Head of caudate nucleus (tissue), 42 donors: Measurements from ENCODE around the gene PDE8A.

Source experiments
- DNase-seq, 42 donors: peaks; one replicate each; pipeline versions ENCODE4 v3.0.0 to v3.0.0-alpha.2; 2020 to 2021; ENCODE audit warnings: mixed read lengths in 7 of 42
- intact Hi-C: fragments of 100-400 bp; cut with DNase I; formaldehyde crosslinking; loops from one replicate; pipeline ENCODE4 v1.15.0; 2022

The PDE8A gene, protein sequence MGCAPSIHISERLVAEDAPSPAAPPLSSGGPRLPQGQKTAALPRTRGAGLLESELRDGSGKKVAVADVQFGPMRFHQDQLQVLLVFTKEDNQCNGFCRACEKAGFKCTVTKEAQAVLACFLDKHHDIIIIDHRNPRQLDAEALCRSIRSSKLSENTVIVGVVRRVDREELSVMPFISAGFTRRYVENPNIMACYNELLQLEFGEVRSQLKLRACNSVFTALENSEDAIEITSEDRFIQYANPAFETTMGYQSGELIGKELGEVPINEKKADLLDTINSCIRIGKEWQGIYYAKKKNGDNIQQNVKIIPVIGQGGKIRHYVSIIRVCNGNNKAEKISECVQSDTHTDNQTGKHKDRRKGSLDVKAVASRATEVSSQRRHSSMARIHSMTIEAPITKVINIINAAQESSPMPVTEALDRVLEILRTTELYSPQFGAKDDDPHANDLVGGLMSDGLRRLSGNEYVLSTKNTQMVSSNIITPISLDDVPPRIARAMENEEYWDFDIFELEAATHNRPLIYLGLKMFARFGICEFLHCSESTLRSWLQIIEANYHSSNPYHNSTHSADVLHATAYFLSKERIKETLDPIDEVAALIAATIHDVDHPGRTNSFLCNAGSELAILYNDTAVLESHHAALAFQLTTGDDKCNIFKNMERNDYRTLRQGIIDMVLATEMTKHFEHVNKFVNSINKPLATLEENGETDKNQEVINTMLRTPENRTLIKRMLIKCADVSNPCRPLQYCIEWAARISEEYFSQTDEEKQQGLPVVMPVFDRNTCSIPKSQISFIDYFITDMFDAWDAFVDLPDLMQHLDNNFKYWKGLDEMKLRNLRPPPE

DNA sequence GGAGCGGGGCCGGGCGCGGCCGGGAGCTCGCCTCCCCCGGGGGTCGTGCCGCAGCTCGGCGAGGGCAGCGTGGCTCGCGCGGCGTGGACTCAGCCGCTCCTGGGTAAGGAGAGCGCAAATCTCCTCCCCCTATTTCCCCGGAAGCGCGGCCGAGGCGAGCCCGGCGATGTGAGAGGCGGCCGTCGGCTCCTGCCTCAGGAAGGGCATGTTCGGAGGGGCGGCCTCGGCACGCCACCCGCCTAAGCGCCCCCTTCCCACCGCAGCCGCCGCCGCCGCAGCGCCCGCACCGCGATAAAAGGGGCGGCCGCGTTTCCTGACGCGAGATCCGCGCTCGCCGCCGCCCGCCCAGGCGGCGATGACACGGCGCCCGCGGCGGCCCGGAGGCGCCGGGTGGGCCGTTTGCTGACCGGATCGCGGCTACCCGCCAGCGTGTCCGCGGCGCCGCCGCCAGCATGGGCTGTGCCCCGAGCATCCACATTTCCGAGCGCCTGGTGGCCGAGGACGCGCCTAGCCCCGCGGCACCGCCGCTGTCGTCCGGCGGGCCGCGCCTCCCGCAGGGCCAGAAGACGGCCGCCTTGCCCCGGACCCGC lies at the start of gene PDE8A:
Gene PDE8A, plus strand, starts transcription at position 146 of the 590 bp plus-strand sequence. Its CDS starts 307 bp downstream, at position 453.
- intact Hi-C loops: loop anchor here (5.0 to 10.0 kb wide), 2 partner anchors 60 to 143 kb away; no protein-coding TSS in a partner anchor
- DNase-seq: peak in 21 of 42 donors; percentile 4 to 64 (median 28)

DNA sequence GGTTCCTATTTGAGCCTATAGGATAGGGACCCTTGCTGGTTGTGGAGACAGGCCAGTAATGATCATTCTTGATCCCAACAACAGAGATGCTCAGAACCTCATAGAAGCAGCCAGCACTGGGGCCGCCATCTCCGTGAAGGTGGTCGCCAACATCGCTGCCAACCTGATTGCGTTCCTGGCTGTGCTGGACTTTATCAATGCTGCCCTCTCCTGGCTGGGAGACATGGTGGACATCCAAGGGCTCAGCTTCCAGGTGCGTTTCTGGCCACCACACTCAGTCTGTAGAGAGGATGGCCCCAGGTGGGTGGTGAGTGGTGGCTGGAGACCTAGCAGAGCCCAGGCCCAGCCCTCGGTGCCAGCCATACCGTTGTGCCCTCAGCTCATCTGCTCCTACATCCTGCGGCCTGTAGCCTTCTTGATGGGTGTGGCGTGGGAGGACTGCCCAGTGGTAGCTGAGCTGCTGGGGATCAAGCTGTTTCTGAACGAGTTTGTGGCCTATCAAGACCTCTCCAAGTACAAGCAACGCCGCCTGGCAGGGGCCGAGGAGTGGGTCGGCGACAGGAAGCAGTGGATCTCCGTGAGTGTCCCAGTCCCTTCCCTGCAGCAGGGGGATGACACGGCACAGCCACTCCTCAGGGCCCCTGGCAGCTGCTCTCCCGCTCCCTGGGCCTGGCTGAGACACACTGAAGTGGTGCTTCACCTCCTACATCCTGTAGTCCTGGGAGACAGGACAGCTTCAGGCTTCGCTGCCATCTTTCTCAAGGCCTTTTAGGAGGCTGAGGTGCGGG lies 46.5 kb upstream of the PDE8A start:
- intact Hi-C loops: loop anchor here (10.0 kb wide), 1 partner anchor 340 kb away; no protein-coding TSS in a partner anchor
- DNase-seq: no peak

DNA sequence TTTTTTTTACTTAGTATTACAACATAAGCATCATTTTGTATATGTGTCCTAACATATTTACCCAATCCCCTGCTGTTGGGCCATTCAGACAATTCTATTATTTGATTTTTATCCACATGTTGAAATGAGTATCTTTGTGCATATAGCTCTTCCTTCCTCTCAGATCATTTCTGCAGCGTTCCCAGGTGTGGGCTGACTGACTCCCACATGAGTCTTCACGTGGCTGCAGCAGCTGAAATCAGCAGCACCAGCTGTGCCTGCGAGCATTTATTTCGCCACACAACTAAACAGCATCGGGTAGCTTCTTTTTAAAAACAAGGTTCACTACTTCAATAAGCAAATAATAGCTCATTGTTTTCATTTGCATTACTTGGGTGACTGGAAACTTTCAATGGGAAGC lies 44.5 kb upstream of the PDE8A start:
- peak; percentile 39 to 90 (median 72) for DNase-seq
- intact Hi-C loops: loop anchor here (10.0 kb wide), 1 partner anchor 342 kb away; no protein-coding TSS in a partner anchor

DNA sequence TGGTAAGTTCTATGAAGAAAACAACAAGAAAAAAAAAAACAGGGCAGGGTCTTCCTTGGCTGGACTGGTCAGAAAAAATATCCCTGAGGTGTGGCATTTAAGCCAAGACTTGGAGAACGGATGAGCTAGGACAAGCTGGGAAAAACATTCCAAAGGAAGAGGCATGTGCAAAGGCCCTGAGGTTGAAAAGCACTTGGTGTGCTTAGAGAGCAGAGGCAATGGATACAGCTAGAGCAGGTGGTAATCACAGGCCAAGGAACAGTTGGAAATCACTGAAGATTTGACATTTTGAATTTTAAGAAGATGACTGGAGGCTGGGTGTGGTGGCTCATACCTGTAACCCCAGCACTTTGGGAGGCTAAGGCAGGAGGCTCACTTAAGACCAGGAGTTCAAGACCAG lies 42.9 kb upstream of the PDE8A start:
- no peak for DNase-seq
- intact Hi-C loops: loop anchor here (10.0 kb wide), 1 partner anchor 344 kb away; no protein-coding TSS in a partner anchor

DNA sequence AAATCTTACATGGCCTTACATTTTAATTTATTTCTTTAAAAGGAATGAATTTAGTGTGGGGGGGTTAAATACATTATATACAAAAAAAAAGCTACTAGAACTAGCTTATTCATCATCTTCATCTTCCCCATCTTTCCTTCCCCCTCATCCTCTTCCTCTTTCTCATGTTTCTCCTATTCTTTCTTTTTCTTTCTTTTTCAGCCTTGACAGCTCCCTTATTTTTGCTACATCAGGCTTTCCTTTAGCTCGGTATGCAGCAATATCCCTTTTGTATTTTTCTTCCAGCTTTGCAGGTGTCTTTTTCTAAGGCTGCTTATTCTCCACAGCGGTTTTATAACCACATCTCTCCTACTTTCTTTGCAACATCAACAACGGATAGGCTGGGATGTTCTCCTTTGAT lies 41.3 kb upstream of the PDE8A start:
- intact Hi-C loops: loop anchor here (10.0 kb wide), 1 partner anchor 286 kb away; the partner anchor contains the start of genes NMB and WDR73
- no peak for DNase-seq

DNA sequence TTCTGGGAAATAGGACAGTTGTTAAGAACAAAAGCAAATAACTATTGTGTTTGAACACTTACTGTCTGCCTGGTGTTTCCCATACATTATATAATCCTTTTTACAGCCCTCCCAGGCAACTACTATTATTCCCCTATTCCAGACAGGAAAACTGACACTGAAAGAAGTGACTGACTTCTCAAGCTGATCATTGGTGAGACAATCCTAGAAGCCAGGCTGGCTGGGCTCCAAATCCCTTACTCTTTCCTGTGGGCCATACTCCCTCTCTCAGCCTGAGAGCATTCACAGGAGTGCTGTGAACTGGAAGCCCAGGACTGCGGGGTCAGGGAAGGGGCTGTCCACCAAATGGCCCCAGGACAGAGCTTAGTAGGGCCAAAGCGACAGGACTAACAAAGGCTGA lies 39.2 kb upstream of the PDE8A start:
- intact Hi-C loops: loop anchor here (10.0 kb wide), 1 partner anchor 288 kb away; the partner anchor contains the start of genes NMB and WDR73

DNA sequence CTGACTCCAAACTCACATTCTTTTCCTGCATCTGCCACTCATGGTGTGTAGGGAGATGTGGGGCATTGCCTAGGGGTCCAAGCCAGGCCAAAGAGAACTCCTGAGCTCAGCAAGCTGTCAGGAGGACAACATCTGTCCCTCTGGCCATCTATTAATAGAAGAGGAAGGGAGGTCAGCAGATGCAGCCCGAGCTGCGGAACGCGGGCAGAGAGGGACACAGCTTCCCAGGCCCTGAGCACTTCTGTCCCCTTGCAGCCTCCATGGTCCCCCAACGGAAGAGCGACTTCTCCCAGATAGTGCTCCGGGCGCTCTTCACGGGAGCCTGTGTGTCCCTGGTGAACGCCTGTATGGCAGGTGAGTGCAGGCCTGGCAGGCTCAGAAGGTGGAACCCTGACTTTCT lies 37.3 kb upstream of the PDE8A start:
- no peak for DNase-seq
- intact Hi-C loops: loop anchor here (10.0 kb wide), 1 partner anchor 290 kb away; the partner anchor contains the start of genes NMB and WDR73

More for the DNA sequence above, 39.2 kb upstream of the PDE8A start:
- no peak for DNase-seq

DNA sequence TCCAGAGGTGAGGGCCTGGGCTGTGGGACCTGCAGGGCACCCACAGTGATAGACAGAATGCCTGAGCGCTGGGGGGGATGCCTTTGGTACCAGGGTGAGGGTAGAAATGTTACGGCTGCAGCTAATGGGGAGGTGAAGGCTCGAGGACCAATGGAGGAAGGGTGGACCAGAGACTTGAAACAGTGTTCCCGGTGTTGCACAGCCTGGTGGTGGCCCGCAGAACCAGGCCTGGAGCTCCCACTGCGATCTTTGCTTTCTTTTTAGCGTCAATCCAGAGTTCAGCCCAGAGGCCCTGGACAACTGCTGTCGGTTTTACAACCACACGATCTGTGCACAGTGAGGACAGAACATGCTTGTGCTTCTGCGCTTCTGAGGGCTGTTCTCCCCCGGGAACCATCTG lies 36.8 kb upstream of the PDE8A start:
- intact Hi-C loops: loop anchor here (10.0 kb wide), 1 partner anchor 290 kb away; the partner anchor contains the start of genes NMB and WDR73
- DNase-seq: no peak

DNA sequence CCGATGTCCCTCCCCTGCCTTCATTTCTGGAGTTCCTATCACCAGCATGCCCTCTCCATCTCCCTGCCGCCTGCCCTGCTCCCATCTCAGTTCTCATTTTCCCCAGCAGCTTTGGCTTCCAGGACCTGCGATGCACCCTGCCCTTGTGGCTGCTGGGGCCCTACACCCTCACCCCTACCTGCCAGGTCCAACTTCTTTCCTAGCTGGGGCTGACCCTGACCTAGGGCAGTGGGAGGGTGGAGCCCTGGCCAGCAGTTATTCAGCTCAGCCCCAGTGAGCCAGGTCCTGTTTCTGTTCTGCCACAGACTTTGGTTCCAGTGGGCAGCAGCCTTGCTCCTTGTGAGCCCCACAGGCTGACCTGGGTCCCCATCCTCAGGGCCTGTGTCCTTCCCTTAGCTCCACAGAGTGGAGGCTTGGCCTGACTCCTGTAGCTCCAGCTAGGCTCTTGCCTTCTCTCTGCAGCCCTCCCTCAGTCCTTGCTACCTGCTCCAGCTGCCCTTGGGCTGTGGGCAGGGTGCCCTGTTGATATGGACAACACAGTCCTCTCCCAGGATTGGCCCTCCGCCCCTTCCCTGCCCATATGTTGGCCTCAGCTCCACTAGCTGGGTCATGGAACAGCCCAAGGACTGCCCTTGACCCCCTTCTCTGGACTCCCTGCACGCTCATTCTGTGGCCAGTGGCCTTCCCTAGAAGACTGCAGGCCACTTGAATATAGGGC lies 34.7 kb upstream of the PDE8A start:
- no peak for DNase-seq
- intact Hi-C loops: loop anchor here (10.0 kb wide), 1 partner anchor 292 kb away; the partner anchor contains the start of genes NMB and WDR73

DNA sequence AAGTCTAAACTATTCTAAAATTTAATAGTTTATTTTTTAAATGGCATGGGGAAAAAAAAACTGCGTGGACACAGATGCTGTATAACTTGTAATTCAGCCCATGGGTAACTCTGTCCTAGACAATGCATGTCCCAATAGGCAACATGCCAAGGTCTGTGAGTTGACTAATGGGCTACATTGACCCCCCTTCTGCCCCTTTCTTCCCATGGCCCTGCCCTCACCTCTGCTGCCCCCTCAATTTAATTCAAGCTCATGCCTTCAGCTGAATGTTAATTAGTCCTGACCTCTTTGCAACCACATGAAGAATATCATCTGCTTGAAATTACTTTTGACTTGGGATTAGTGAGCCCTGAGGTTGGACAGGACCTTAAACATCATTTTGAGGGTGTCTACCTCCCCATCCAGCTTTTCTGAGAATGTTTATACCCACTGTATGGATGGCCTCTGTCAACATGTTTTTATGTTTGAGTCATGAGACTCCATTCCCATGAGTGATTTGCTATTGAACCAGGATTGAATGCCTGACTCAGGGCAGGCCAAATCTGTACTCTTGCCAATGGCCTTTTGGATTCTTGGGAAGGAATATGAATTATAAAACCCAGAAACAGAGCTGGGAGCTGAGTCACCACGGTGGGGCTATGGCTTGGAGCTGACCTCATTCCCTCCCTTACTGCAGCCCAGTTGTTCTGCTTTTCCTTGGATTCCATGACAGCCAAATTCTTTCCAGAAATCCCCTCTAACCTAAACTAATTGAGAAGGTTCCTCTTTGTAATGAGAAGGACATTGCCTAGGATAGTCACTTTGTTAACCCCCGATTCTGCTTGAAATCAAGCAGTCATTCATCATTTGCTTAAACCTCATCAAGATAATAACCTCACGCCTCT lies 33.5 kb upstream of the PDE8A start:
- intact Hi-C loops: loop anchor here (10.0 kb wide), 1 partner anchor 293 kb away; the partner anchor contains the start of genes NMB and WDR73
- peak in 5 of 42 donors; percentile 20 to 70 (median 25) for DNase-seq

DNA sequence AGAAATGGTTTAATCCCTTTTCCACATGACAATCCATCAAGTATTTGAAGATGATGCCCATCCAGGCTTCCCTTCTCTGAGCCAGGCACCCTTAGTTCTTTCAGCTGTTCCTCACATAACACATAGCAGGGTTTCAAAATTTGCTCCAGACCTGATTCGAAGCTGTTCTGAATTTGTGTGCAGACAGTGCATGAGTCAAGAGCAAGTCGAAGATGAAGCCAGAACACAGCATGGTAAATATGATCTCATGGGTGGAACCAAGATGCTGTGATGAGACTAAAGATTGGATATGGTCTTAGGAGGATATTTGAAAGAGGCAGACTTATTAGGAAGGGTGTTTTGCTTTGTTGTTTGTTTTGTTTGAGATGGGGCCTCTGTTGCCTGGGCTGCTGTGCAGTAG lies 32.6 kb upstream of the PDE8A start:
- intact Hi-C loops: loop anchor here (10.0 kb wide), 1 partner anchor 294 kb away; the partner anchor contains the start of genes NMB and WDR73

DNA sequence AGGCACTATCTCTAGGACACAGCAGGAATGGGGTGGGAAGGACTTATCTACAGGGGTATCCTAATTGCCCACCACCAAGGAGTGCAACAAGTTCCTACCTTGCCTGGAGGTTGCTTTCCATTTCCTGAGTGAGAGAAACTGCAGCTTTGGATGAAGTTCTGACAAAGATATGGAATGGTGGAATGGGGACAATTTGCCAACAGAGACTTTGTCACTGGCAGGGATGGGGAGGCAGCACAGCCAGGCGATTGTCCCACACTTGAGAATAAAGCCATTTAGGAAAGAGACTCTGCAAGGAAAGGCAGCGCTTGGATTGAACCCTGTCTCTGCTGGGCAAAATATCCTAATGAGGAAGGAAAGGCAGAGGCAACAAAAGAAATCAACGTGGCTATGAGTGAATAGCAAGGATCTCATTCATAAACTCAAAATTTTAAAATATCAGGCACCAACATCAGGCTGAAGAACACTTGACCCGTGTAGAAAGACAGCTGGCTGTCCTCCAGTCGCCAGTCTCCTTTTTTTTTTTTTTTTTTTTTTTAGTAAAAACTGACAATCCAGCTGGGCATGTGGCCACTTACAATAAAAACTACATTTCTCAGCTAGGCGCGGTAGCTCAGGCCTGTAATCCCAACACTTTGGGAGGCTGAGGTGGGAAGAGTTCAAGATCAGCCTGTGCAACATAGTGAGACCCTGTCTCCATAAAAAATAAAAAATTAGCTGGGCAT lies 31.6 kb upstream of the PDE8A start:
- peak in 29 of 42 donors; percentile 22 to 81 (median 45) for DNase-seq
- intact Hi-C loops: loop anchor here (5.0 to 10.0 kb wide), 4 partner anchors 95 to 295 kb away; partner anchors contain the start of genes NMB and WDR73

More for the DNA sequence above, 32.6 kb upstream of the PDE8A start:
- DNase-seq: no peak

DNA sequence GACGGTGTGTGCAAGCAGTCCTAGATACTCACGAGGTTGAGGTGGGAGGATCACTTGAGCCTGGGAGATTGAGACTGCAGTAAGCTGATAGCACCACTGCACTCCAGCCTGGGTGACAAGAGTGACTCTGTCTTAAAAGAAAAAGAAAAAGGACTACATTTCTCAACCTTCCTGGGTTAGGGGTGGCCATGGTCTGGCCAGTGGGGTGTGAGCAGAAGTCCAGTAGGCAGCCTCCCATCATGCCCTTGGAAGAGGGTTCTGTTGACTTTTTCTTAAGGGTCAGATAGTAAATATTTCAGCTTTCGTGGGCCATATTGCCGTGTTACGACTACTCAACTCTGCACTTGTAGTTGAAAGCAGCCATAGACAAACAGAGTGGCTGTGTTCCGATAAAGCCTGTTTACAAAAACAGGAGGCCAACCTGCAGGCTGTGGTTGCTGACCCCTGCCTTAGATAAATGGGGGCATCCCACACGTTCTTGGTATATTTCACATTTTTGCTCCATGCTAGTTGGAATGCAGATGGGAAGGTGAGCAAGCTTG lies 31.0 kb upstream of the PDE8A start:
- no peak for DNase-seq
- intact Hi-C loops: loop anchor here (5.0 to 10.0 kb wide), 3 partner anchors 94 to 214 kb away; no protein-coding TSS in a partner anchor

DNA sequence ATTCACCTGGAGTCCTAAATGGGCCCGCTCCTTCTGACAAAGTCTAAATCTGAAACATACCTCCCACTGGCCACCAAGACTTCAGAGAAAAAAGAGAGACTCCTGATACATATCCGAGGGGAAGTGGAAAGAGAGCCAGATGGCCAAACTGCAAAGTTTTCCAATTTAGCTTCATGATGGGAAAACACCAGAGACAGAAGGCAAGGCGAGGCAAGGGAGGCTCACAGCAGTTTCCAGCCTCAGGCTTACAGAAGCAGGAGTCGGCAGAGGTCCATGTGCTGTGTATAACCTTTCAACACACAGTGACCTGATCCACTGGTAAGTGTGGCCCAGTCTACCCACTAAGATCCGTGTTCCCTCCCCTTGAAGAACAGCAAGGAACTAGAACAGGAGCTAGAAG lies 29.9 kb upstream of the PDE8A start:
- intact Hi-C loops: loop anchor here (5.0 to 10.0 kb wide), 3 partner anchors 93 to 213 kb away; no protein-coding TSS in a partner anchor
- no peak for DNase-seq

DNA sequence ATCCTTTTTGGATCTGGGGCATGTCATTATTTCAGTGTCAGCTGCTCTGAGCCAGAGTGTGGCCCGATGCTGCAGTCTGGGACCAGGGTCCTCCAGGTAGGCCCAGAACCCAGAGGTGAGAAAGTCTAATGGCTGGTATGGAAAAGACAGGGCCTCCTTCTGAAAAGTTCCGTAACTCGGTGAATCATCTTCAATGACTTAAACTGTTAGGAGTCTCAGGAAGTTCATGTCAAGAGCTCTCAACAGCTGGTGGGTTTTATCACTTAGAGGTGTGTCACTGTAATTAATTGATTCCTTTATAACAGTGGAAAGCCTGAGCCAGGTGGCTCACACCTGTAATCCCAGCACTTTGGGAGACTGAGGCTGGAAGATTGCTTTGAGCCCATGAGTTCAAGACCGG lies 28.5 kb upstream of the PDE8A start:
- intact Hi-C loops: loop anchor here (5.0 to 10.0 kb wide), 3 partner anchors 92 to 212 kb away; no protein-coding TSS in a partner anchor
- no peak for DNase-seq
